NB4 (cell line): ENCODE measurements around the gene MYH15.

Experiments used
- MYC ChIP-seq: IDR thresholded peaks from 2 replicates; pipeline ENCODE4 v1.6.1; 2011; ENCODE audit warnings: low read depth, low read length
- POLR2A ChIP-seq: IDR thresholded peaks from 2 replicates; pipeline ENCODE4 v1.6.1; 2011; ENCODE audit warnings: mild to moderate bottlenecking; ENCODE audit not compliant: insufficient read length; ENCODE audit errors: extremely low read depth
- TF ChIP-seq, protein P1 (sequence below): IDR thresholded peaks from one replicate; pipeline ENCODE4 v1.5.1; 2012; ENCODE audit warnings: low read depth, low read length
- TF ChIP-seq, protein P2 (sequence below): IDR thresholded peaks from 2 replicates; pipeline ENCODE4 v1.6.1; 2011; ENCODE audit warnings: low read depth, low read length

DNA sequence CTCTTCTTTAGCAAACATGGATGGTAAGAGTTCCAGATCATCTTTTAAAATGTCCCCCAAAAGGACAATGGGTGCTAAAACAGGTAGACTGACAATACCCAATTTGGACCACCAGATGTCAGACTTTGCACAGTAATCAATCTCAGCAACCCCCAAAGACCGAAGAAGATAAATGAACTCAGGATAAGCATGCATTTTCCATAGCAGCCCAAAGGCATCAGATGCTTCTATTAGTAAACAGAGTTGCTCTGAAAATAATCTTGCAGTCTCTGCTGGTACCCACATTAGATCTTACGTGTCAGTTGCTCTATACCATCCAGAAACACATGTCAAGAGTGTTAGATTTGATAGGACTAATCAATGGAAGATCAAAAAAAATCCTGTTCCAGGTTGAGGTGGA lies 20.6 kb downstream of the MYH15 start:
- TF ChIP-seq, protein P1, sequence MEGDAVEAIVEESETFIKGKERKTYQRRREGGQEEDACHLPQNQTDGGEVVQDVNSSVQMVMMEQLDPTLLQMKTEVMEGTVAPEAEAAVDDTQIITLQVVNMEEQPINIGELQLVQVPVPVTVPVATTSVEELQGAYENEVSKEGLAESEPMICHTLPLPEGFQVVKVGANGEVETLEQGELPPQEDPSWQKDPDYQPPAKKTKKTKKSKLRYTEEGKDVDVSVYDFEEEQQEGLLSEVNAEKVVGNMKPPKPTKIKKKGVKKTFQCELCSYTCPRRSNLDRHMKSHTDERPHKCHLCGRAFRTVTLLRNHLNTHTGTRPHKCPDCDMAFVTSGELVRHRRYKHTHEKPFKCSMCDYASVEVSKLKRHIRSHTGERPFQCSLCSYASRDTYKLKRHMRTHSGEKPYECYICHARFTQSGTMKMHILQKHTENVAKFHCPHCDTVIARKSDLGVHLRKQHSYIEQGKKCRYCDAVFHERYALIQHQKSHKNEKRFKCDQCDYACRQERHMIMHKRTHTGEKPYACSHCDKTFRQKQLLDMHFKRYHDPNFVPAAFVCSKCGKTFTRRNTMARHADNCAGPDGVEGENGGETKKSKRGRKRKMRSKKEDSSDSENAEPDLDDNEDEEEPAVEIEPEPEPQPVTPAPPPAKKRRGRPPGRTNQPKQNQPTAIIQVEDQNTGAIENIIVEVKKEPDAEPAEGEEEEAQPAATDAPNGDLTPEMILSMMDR = peak; percentile 53
- TF ChIP-seq MYC (no peak), POLR2A (no peak)
- TF ChIP-seq, protein P2, sequence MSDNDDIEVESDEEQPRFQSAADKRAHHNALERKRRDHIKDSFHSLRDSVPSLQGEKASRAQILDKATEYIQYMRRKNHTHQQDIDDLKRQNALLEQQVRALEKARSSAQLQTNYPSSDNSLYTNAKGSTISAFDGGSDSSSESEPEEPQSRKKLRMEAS = no peak
